GM12872 (cell line): Measurements from ENCODE around the gene GNA12.

ENCODE experiments used
- CTCF ChIP-seq: IDR thresholded peaks from 3 replicates; pipeline ENCODE4 v1.5.1; 2011; ENCODE audit warnings: low read depth, mild to moderate bottlenecking, low read length, moderate library complexity; ENCODE audit not compliant: insufficient read depth

The GNA12 gene

GRCh38 chr7:2803342-2803692 lies 40.8 kb downstream of the GNA12 start:
- TF ChIP-seq CTCF, result no peak

- no peak for TF ChIP-seq CTCF
These were observed 41.4 kb downstream of the GNA12 start for GRCh38 chr7:2802504-2803341.

GRCh38 chr7:2802101-2802500 lies 42.0 kb downstream of the GNA12 start:
- TF ChIP-seq CTCF, result no peak

GRCh38 chr7:2800931-2801688 lies 43.0 kb downstream of the GNA12 start:
- TF ChIP-seq CTCF, result no peak

- no peak for TF ChIP-seq CTCF
These were observed 43.7 kb downstream of the GNA12 start for GRCh38 chr7:2800220-2800930.

GRCh38 chr7:2799253-2799652 lies 44.9 kb downstream of the GNA12 start:
- TF ChIP-seq CTCF, result no peak

- TF ChIP-seq CTCF, result no peak
These were observed 45.4 kb downstream of the GNA12 start for GRCh38 chr7:2798669-2799068.
